ENCODE measurements around the gene KCNC3. TPM values are rescaled to one million over a fixed set of nuclear protein-coding genes. Genes with fewer than 3 reads are reported as not detected.
"Not testable (repeated sequence)": the region's sequence is repeated elsewhere in the genome, so short reads cannot be mapped to it uniquely, and the experiment has no call there.

KCNC3 gene
- polyA plus RNA-seq, 3 donors, result 0.51 to 1.4 (median 0.67) TPM

DNA sequence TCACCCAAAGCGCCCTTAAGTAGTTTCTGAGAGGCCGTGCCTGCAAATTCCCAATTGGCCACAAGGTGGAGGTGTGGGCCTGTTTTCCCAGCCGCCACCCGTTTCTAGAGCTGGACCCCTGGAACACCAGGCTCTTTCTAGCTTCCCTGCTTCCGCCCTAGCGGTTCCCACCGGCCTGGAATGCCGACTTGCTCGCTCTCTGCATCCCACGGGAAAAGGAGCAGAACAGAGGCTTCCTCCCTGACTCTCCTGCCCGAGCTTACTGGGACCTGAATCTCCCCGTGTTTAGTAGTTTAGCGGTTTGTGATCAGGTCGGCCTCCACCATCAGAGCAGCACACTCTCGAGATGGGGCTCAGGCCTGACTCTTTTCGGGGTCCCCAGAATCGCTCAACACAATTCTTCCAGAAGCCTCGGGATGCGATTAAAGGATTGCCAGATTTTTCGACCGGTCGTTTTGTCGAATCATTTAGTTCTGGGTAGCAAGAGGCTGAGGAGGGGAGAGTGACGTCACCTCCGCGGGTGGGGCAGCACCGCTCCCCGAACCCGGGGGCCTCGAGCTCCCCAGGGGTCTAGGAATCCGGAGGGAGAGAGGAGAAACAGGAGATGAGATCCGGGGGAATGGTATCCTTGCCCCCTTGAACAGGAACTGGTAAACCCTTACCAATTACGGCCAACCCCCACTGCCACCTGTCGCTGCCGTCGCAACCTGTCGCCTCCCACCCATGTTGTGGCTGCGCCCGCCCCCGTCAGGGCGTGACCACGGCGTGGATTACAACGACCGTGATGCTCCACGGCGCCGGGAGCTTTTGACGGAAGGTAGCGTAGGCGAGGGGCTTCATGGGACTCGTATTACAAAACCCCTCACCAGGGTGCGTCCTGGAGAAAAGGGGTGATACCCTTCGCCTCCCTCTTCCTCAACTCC lies 28.3 kb upstream of the KCNC3 start:
- WGBS, 3 donors, result 4 to 8% (median 8%) methylated on average over 54 of the region's 54 CpGs
- H3K27ac ChIP-seq (ENCODE audit: low read depth, low read length), result no peak overlapping the region

DNA sequence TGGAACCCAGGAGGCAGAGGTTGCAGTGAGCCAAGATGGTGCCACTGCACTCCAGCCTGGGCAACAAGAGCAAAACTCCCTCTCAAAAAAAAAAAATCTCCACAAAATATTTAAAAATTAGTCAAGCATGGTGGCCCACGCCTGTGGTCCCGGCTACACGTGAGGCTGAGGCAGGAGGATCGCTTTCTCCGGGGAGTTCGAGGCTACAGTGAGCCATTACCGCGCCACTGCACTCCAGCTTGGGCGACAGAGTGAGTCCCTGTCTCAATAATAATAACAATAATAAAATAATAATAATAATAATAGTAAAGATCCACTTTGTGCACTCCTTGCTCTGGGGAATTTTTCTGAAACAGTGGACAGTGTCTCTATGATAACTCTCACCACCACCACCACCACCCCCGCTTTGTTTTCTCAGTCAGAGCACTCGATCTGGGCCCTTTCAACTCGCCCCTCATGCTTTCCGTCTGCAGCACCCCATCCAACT lies 27.6 kb upstream of the KCNC3 start:
- WGBS, 3 donors, result 33 to 37% (median 35%) methylated on average over 13 of the region's 13 CpGs
- H3K27ac ChIP-seq (ENCODE audit: low read depth, low read length), result no peak overlapping the region

DNA sequence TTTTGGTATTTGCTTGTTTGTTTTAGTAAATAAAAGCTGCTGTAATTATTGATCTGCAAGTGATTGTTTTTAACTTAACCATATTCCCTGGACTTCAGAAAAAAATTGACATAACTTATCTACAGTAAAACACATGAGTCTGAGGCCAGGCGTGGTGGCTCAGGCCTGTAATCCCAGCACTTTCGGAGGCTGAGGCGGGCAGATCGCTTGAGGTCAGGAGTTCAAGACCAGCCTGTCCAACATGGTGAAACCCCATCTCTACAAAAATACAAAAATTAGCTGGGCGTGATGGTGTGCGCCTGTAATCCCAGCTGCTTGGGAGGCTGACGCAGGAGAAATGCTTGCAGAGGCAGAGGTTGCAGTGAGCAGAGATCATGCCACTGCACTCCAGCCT lies 24.3 kb upstream of the KCNC3 start:
- not testable (repeated sequence) for H3K27ac ChIP-seq (ENCODE audit: low read depth, low read length)
- WGBS, 3 donors, result 89 to 94% (median 91%) methylated on average over 7 of the region's 7 CpGs

DNA sequence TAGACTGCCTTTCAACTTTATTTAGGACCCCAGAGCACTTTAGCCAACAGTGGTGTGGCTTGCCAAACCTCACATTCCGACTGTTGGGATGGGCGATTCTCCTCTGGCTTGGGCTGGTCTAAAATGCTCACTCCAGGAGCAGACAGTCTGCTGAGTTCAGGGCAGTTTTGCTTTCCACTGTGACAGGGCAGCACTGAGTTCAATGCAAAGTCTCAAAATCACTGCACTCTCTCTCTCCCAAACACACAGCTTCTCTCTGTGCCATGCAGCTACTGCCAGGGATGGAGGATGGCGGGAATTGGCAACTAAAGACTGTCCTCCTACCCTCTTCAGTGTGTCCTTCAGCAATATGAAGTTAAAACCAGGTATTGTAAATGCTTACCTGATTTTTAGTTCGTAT lies 23.1 kb upstream of the KCNC3 start:
- no peak overlapping the region for H3K27ac ChIP-seq (ENCODE audit: low read depth, low read length)
- WGBS, 3 donors, result 53 to 65% (median 62%) methylated on average over 4 of the region's 4 CpGs

DNA sequence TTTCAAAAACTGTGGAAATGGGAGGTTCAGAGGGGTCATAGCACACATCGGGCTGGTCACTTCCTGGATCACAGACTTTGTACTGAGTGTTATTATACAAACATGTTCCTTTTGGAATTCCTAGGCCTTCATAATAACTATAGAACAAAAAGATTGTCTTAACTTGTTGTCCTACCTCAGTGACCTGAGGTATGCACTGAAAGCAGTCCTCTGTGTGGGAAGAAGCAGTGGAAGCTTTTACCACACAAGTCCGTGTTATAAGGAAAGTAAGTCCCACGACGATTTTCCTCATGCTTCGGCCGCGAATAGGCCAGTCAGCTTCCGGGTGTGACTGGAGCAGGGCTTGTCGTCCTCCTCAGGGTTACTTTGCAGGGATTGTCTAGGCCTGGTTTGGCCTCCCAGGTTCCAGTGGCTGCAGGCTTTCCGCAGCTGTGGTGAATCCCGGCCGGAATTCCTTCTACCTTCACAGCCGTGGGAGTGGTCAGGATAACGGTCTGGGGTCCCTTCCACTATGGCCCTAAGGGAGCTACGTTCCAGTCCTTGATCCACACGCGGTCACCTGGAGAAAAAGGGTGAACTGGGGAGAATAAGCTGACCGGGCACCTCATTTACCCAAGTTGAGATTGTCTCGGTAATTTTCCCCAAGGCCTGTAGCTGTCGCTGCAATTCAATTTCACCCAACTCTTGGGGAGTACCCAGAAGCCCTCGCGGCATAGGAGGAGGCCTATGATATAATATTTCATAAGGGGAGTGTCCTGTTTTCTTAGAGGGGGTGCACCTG lies 20.3 kb upstream of the KCNC3 start:
- H3K27ac ChIP-seq (ENCODE audit: low read depth, low read length), result no peak overlapping the region
- 68 to 71% (median 70%) methylated on average over 22 of the region's 22 CpGs for WGBS, 3 donors

DNA sequence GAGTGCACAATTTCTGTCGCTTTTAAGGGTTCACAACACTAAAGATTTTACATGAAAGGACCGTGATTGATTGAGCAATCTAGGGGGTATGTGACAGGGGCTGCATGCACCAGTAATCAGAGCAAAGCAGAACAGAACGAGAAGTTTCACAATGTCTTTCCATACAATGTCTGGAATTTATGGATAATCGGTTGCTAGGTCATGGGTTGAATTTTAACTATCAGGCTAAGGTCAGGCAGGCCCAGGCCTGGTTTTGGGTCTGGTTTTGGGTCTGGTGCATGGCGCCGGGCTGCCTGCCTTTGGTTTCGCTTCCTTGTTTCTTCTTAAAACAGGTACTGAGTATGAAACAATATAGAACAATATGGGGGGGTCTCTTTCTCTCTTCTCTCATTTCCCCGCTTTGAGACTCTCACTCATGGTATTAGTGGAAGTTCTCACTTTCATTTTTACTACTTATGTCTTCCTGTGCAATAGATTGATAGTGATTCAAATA lies 18.0 kb upstream of the KCNC3 start:
- H3K27ac ChIP-seq (ENCODE audit: low read depth, low read length), result not testable (repeated sequence)
- WGBS, 3 donors, result 66 to 81% (median 71%) methylated on average over 8 of the region's 8 CpGs

DNA sequence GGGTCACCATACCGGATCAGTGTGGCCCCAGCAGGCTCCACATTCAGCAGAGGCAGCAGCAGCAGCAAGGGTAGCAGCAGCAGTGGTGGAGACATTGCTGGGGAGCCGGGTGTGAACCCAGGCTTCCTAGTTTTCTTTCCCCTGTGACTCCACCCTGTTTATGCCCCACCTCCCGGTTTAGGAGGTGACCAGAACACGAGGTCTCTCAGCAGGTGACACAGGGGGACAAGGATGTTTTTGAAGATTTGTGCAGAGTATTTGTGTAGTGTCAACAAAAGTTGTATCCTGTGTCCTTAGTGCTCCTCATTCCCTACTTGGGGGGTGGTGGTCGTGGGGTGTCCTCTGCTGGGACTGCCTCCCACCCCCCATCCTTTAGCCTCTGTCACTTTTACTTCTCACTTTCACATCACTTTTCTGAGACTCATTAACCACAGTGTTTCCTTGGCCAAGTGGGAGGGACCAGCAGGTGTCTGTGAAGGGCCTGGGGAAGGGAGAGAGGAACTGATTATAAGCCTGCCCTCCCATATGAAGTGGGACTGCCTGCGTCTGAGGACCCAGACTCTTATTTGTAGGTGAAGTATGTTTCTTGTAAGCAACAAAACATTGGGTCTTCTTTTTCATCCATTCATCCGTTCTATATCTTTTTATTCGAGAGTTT lies 15.6 kb upstream of the KCNC3 start:
- no peak overlapping the region for H3K27ac ChIP-seq (ENCODE audit: low read depth, low read length)
- 67 to 85% (median 67%) methylated on average over 8 of the region's 8 CpGs for WGBS, 3 donors

DNA sequence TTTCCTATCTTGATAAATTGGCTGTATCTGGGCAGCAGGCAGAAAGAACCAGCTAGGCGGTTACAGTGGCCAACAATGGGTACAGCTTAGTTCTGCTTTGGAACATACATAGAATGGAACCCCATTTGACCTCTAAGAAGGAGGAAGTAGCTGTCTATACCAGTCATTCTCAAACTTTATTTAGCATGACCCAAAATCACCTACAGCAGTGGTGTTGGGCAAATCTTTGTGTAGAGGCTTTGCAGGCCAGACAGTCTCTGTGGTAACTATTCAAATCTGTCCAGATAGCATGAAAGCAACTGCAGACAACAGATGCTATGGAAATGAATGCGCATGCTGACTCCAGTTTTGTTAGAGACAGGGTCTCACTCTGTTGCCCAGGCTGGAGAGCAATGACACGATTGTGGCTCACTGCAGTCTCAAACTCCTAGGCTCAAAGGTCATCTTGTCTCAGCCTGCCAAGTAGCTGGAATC lies 12.0 kb upstream of the KCNC3 start:
- 74 to 88% (median 84%) methylated on average over 3 of the region's 3 CpGs for WGBS, 3 donors
- no peak overlapping the region for H3K27ac ChIP-seq (ENCODE audit: low read depth, low read length)

DNA sequence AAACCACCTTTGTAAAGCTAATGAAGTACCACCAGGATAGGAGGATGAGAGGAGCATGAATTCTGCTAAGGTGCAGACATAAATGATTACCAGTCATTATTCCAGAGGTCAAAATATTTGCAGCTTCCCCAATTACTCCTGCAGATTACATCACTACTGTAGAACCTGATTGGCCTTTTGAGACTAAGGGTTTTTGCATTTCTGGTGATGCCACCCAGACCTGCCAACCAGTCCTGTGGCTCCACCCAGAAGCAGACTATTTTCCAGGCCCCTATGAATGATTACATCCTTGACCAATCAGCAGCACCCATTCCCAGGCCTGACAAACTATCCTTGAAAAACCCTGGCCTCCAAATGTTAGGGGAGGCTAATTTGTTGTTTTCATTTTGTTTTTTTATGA lies 11.2 kb upstream of the KCNC3 start:
- H3K27ac ChIP-seq (ENCODE audit: low read depth, low read length), result no peak overlapping the region

DNA sequence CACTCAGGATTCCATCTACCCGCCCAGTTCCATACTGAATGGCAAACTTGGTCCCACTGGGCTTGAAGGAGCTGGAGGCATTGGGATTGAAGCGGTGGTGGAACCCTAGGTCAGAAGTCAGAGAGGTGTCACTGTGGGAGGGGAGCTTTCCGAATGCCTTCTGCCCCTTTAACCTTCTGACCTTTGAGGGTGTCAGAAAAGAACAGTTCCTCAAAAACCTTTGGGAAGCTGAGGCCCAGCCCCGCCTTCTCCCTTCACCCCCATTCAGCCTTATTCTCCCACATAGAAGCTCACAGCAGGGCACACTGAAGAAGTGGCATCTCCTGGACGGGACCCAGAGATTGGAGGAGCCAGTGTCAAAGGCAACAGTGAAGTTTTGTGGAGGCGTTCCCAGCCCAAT lies 7.9 kb upstream of the KCNC3 start:
- H3K27ac ChIP-seq (ENCODE audit: low read depth, low read length), result not testable (repeated sequence)
- WGBS, 3 donors, result 80 to 88% (median 86%) methylated on average over 5 to 6 of the region's 6 CpGs

DNA sequence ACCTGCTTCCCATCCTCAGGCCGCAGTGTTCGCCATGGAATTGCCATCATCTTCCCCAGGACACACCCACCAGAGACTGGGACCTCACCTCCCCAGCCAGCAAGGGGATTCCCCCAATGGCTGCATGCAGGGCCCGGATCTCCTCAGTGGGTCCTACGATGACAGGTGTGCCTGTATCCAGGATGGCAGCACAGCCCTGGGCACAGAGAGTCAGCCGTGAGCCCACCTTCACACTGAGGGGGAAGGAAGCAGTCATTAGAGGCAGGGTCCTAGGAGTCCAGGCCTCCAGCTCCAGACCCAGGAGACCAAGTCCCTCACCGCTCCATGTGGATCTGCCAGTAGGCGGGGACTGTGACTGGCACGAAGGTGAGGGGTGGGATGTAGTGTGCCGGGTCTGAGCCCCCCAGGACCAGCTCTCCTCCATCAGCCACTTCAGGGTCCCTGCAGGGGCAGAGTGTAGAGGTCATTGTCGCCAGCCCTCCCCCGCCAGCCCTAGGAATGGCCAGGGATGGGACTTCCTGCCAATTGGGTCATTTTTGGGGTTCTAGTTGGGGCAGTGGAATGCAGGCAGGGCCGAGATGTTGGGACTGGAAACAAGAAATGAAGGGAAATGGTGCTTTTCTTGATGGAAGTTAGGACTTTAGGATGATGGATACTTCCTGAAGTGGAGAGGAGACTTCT lies 5.7 kb upstream of the KCNC3 start:
- no peak overlapping the region for H3K27ac ChIP-seq (ENCODE audit: low read depth, low read length)
- 93 to 94% (median 93%) methylated on average over 12 of the region's 12 CpGs for WGBS, 3 donors

DNA sequence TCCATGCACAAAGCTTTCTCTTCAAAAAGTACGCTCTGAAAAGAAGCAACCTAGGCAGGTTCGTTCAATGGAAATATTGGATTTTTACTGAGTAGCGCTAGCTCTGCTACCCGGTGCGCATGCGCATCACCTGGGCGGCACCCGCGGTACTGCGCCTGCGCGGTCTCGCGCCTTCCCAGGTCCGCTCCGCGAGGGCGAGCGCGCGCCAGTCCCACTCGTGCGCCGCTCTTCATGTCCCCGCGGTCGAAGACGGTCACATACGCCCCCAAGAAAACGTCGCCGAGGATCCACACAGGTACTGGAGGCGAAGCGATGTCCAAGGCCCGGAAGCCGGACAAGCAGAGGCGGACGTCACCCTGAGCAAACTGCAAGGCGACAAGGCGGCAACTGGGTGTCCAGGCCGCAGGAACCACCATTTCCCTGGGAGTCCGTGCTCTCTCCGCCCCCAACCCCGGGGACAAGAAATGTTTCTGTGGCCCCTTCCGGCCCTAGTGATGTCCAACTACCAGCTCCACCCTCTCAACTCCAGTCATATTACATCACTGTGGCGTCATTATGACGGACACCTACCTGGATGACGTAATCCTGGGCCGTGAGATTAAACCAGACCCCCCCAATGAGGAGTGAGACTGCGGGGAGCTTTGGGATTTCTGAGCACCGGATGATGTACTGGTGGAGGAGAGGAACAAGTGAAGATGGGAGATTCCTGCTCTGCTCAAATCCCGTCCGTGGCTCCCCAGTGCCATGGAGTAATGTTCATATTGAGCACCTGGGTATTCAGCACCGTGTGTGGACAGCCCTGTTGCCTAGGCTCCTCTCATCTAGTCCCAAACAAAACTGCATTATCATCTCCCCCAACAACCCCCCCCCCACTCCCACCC lies 4.8 kb upstream of the KCNC3 start:
- WGBS, 3 donors, result 10 to 13% (median 11%) methylated on average over 54 of the region's 54 CpGs

DNA sequence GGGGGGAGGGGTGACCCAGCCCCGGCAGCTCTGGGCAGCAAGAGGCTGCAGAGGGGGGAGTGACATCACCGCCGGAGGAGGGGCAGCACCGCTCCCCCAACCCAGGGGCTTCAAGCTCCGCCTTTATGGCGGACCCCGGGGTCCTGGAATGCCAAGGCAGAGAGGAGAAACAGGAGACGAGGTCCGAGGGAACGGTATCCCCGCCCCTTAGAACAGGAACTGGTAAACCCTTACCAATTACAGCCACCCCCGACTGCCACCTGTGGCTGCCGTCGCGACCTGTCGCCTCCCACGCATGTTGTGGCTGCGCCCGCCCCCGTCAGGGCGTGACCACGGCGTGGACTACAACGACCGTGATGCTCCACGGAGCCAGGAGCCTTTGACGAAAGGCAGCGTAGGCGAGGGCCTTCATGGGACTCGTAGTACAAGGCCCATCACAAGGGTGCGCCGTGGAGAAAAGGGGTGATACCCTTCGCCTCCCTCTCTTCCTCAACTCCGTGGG lies 4.1 kb upstream of the KCNC3 start:
- H3K27ac ChIP-seq (ENCODE audit: low read depth, low read length), result no peak overlapping the region
- 1% methylated on average over 33 to 34 of the region's 34 CpGs for WGBS, 3 donors

More for the DNA sequence above, 4.8 kb upstream of the KCNC3 start:
- no peak overlapping the region for H3K27ac ChIP-seq (ENCODE audit: low read depth, low read length)

DNA sequence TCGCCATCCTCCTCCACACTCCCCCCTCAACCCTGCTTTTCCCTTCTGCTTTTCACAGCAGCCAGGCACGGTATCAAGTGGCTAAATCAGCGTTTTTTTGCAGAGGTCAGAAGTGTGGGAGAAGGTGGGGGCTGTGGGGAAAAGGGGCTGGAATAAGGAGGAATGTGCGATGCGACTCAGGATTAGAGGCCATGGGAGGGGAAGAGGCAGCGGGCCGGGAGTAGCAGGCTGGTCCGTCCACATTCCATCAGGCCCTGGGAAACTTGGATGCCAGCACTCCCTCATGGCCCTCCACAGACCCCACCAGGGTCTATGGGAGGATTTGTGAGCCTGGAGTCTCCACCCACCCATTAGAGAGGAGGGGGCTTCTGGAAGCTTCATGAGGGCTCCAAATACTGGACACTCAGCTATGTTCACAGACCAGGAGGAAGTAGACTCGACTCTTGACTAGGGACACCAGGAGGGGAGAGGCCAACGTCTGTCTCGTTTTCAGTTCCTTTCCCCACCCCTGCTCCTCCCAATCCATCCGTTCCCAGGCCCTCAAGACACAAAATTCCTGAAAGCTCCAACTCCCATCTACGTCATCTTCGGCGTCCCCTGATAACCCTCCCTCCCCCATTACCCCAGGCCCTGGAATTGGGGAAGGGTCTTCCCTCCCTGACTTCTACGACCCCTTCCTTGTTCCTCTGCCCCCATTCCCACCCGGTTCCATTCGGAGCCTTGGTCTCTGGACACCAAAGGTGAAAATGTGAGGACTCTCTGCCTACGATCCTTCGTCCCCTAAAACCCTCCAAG lies 3.3 kb upstream of the KCNC3 start:
- WGBS, 3 donors, result 5 to 13% (median 8%) methylated on average over 18 to 20 of the region's 20 CpGs
- H3K27ac ChIP-seq (ENCODE audit: low read depth, low read length), result no peak overlapping the region

DNA sequence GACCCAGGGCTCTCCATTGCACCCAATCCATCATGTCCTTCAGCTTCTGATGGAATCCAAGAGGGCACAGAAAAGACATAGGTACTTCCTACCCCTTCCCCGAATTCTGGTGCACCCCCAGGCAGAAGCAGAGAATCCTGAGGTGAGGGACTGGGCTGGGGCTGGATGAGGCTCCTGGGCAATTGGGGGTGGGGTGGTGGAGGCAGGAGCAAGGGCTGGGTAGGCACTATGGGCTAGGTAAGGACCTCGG lies 2.7 kb upstream of the KCNC3 start:
- WGBS, 3 donors, result 5 to 23% (median 13%) methylated on average over 2 of the region's 2 CpGs
- H3K27ac ChIP-seq (ENCODE audit: low read depth, low read length), result no peak overlapping the region

DNA sequence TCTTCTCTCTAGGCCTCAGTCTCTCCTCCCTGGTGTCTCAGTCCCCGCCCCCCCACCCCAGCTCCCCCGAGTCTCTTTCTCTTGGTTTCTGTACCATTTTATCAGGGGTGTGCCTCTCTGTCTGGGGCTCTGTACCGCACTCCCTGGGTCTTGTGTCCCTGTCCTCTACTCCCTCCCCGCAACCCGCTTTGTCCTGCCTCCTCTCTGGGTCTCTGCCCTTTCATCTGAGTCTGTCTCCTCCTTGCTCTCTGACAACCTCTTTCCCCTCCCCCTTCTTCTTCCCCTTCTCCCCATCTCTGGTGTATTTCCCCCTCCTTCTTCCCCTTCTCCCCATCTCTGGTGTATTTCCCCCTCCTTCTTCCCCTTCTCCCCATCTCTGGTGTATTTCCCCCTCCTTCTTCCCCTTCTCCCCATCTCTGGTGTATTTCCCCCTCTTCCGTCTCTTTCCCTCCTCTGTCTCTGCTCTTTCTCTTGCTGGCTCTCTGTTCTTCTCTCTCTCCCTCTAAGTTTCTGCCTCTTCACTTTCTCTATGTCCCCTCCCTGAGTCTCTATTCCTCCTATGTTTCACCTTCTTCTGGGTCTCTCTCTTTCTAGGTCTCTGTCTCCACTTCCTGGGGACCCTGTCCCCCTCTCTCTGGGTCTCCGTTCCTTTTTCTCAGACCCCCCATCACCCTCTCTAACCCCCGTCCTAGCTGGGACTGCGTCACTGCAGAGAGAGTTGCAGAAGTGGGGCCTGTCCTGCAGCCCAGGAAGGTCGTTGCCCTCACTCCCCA lies 2.2 kb upstream of the KCNC3 start:
- WGBS, 3 donors, result 14 to 23% (median 17%) methylated on average over 10 of the region's 10 CpGs
- H3K27ac ChIP-seq (ENCODE audit: low read depth, low read length), result no peak overlapping the region
